EH (cell line): ENCODE measurements around the gene RCBTB2.
A peak's percentile ranks its signal among the peaks of the same experiment; 100 is the strongest.

ENCODE experiments used
- DNase-seq: peaks from one replicate; pipeline ENCODE4 v3.0.0-alpha.2; 2015; ENCODE audit warnings: low read depth

RCBTB2 gene

DNA sequence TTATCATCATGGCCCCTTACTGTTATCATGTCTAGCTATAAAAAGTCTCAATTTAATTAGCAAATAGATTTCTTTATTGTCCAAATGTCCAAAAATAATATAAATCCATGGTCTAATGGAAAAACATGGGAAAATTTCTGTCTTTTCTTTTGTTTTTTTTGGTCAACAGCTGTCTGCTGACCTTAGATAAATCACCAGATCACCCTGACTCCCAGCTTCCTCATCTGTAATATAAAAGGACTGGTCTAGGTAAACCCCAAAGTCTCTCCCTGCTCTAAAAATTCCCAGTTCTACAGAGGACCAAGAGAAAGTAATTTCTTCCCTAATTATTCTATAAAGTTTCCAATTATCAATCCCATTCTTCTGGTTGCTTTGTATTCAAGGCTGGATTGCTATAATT, 30.7 kb upstream of the RCBTB2 start:
- no peak for DNase-seq

DNA sequence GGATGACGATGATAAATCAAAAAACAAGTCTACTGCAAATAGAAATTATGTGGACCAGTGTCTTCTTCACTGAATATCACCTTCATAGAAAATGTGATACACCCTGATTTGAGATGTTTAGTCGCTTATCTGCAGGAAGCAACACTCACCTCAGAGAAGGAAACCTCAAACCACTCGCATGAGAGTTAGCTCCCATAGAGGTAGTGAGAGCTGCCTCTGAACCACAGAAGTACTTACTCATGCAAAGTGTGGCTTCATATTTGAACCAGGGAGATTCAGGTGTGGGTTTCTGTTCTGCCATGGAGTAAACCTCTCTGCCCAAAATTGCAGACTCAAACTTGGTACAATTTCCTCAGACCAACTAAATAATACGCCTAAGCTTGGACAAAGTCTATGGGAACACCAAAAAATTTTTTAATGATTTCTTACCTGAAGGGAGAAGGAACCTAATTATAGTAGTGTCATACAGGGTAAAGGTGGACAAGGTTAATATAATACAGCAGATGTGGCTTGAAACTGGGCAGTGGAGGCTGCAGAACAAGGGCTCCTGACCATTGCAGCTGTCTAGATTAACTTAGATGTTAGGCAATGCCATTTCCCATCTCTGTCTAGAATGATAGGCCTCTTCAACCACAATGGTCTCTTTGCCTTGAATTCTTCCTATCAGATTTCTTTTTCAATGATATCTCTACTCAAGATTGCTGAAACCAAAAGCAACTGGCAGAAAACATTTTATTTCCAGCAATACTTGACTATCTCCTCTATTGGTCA, 29.6 kb upstream of the RCBTB2 start:
- DNase-seq: no peak

DNA sequence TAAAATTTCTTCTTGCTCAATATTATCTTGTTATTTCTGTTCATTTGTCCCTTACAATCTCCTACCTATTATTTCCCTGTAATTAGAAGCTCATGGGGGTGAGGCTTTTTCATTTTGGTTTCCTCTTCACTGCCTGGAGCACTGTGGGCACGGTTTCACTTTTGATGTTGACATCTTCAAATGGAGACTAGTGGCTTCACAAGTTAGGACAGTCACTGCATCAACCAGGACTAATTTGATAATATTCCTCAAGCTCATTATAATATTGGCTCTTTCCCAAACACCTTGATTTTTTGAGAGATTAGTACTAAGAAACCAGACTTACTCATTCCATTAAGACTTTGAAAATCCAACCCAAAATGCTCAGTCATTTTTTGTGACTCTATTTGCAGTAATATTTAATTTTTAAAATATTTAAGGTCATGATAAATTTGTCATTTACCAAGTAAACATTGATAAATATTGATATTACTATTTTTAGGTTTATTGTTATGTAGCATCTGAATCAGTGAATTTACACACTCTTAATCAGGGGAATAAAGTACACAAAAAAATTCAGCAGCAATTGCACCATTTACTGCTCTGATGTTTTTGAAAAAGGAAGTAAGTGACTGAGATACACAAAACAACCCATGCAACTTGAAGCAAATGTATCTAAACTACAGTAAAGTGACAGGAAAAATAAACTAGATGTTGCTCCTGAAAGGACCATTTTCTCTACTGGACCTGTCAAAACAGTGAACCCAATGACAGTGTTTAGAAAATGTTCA, 28.8 kb upstream of the RCBTB2 start:
- DNase-seq: no peak

DNA sequence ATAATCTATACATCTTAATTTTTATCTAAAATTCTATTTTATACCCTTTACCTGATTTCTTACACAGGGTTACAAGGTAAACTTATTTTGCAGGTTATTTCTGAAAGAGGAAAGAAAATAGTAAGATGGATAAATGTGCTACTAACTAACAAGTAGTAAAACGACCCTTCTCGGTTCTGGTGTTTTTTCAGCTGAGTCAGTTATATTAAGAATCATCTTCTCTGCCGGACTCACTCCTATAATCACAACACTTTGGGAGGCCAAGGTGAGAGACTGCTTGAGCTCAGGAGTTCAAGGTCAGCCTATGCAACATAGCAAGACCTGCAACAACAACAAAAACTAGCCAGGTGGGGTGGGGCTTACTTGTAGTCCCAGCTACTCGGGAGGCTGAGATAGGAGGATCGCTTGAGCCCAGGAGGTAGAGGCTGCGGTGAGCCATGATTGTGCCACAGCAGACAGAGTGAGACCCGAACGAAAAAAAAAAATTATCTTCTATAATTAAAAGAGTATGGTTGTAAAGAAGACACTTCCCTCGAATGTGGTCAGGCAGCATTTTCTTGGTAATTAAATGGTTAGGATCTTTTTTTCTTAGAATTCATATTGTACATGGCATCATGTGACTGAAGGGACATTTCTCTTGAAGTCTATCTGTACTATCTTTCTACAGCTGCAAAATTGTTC, 27.9 kb upstream of the RCBTB2 start:
- no peak for DNase-seq

DNA sequence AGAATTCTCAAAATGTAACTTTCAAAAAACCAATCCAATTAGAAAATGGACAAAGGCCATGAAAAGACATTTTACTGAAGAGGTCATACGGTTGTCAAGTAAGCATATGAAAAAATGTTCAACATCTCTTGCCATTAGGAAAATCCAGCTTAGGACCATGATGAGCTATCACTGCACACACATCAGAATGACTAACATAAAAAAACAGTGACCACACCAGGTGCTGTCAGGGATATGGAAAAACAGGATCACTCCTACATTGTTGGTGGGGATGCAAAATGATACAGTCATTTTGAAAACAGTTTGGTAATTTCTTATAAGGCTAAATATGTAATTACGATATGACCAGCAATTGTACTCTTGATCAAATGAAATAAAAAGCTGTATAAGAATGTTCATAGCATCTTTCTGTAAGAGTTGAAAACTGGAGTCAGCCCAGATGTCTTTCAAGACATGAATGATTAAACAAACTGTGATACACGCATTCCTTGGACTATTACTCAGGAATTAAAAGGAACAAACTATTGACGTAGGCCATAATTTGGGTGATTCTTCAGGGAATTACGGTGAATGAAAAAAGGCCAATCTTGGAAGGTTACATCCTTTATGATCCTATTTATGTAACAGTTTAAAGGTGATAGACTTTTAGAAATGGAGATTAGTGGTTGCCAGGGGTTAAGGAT, 26.9 kb upstream of the RCBTB2 start:
- DNase-seq: peak; percentile 66

DNA sequence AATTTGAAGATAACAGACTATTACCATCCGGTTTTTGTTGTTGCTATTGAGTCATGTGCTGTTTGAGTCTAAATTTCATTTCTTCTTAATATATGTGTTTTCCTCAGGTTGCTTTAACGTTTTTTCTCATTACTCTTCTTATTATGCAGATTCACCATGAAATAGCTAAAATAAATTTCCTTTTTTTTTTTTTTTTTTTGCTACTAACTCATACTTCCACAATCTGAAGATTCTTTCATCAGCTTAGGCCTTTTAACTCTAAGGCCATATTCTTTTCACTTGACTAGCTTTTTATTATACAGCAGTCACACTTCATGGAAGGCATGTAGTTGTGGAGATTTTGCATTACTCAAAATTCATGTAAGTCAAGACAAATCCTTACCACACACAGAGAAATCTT, 23.9 kb upstream of the RCBTB2 start:
- no peak for DNase-seq

DNA sequence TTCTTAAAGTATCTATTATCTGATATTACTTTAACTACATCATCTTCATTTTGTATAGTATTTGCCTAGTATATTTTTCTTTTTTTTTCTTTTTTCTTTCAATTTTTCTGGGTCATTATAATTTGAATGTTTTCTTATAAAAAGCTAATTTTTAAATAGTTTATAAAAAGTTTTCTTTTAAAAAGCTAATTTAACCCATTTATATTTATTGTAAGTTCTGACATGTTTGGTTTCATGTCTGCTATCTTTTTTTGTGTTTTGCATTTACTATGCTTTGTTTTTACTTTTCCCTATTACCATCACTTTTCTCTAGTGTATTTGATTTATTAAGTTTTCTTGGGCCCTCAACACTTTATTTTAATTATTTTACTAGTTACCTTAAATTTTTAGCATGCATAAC, 22.6 kb upstream of the RCBTB2 start:
- DNase-seq: no peak

DNA sequence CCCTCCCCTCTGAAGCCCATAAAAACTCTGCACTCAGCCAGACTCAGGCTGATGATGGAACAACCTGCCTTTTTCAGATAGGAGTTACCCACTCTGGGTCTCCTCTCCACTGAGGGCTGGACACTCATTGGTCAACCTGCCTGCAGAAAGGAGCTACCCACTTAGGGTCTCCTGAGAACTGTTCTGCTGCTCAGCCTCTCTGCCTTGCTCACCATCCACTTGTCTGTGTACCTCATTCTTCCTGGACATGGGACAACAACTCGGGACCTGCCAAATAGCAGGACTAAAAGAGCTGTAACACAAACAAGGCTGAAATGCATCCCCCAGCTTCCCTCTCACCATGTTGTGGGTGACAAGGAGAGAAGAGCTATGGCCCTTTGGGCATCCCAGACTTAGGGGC, 18.4 kb upstream of the RCBTB2 start:
- no peak for DNase-seq

DNA sequence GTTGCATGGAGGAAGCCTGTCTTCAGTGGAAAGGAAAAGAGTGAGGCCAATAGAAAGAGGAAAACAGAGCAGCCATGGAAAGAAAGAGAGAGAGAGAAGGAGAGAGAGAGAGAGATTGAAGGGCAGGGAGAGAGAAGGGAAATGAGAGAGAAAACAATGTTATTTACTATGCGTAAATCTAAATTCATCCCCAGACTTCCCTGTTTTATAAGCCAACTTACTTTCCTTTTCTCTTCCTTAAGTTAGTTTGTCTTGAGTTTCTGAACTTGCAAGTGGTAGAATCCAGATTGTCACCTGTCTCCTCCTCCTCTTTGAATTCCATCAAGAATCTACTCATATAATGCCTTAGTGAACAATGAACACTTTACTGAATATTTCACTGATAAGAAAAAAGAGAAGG, 16.8 kb upstream of the RCBTB2 start:
- DNase-seq: no peak

DNA sequence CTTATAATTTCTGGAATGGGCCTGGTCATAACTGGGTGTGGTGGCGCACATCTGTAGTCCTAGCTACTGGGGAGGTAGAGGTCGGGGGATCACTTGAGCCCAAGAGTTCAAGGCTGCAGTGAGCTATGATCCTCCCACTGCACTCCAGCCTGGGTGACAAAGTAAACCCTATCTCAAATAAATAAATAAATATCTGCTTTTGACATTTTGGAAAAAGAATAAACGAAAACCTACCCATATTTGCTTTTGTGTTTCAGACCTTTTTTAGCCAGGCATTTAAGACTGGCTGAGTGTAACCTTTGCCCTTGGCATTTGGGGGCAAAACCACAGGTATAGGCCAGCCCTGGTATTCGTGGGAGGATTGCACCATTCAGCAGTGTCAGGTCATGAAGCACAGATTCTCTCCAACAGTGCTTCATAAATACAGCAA, 14.8 kb upstream of the RCBTB2 start:
- DNase-seq: no peak

DNA sequence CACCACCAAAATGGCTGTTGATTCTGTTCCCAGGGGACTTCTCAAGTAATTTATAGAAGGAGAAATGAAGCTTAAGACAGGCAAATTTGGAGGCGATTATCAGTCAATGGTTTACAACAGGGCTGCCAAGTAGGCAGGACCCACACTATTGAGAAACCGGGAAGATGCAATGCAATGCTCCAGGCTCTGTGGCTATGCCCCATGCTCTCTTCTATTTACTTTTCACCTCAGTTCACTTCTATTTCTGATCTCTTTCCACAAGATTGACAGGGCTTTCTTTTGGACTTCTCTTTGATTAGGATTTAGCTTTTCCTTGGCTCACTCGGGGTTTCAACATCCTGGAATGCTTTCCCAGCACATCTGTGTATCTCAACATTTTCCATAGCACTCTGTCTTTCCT, 12.7 kb upstream of the RCBTB2 start:
- DNase-seq: no peak

DNA sequence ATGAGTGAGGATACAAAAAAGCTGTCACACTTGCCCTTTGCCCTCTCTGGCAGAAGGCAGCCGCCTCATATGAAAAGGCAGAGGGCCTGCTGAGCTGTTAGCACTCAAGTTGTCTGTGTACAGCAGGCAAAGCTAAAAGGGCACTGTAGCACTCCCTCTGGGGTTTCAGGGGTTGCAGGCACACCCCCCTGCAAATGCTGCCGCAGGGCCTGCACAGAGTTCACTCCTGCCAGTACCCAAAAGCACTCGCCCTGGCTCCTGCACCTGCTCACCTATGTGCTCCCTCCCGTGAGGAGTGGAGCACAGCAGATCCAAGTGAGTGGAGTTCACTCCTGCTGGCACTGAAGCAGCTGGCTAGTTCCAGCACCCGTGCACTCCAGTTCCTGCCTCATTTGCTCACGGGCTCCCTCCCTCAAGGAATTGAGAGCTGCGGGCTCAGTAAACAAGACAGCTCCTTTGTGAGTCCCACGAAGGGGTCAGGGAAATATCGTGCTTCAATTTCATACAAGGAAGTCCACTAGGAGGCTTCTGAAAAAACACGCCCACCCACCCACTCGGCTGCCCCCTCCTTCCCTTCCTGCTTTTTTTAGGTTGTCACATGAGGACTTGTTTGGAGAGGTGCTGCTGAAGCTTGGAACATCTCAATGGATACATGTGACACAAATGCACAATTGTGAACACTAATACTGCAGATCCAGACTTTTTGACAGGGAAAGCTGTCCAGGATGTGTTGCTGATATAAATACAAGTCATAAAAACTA, 9.9 kb upstream of the RCBTB2 start:
- peak; percentile 14 for DNase-seq

DNA sequence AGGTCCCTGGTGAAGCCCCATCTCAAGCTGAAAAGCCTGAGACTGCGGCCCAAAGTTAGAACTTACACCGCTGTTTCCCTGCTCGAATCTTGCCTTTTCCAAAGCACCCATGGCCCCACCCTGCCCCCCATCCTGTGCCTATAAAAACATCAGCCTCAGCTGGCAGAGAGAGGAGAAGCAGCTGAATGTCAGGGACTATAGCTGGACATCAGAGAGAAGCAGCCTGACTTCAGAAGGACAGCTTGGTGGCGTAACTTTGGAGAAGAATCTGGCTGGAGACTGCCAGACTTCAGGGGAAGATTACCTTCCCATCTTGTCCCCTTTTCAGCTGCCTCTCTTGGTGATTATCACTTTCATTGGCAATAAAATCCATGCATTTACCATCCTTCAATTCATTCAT, 9.3 kb upstream of the RCBTB2 start:
- no peak for DNase-seq

DNA sequence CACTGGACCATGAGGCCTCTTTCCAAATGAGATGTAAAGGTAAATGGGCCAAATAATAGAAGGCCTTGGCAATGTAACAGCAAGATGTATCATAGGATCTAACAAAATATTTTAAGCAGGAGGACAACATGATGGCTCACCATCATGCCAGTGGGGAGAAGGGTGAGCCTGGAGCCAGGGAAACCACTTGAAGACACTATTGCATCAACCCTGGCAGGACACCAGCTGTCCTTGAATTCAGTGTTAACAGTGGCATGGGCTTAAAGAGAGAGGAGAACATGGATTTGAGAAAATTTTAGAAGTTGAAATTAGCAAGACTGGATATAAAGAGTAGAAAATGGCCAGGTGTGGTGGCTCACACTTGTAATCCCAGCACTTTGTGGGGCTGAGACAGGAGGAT, 6.7 kb upstream of the RCBTB2 start:
- DNase-seq: no peak

DNA sequence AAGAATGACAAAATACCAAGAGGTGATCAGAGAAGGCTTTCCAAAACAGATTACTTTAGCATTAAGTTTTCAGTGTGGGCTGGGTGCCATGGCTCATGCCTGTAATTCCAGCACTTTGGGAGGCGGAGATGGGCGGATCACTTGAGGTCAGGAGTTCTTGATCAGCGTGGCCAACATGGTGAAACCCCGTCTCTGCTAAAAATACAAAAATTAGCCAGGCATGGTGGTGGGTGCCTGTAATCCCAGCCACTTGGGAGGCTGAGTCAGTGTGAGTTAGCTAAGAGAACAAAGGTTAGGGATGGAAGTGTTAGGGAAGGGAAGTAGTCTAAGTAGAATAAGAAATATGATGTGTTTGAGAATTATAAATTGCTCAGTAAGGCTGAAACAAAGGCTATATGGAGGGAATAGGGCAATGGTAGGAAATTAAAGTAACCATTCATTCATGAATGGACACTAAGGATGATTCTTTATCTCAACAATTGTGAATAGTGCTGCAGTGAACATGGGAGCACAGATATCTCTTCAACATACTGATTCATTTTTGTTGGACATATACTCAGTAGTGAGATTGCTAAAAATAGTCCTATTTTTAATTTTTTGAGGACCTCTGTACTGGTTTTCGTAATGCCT, 3.9 kb upstream of the RCBTB2 start:
- DNase-seq: peak; percentile 7

DNA sequence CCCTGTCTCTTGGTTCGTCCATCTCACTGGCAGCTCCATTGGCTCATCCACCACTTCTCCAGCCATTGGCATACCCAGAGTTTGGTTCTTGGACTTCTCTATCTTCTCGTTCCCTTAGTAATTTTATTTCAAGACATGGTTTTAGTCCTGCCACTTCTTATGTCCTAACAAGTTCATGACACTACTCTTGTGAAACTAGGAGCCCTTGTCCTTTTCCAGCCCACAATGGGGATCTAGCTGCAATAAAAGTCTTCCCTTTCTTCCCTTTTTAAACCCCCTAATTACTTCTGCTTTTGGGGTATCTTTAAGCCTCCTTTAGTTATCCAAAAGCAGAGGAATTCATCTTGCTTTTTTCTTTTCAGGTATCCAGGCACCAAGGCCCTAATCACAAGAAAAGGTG, 2.9 kb upstream of the RCBTB2 start:
- DNase-seq: no peak

DNA sequence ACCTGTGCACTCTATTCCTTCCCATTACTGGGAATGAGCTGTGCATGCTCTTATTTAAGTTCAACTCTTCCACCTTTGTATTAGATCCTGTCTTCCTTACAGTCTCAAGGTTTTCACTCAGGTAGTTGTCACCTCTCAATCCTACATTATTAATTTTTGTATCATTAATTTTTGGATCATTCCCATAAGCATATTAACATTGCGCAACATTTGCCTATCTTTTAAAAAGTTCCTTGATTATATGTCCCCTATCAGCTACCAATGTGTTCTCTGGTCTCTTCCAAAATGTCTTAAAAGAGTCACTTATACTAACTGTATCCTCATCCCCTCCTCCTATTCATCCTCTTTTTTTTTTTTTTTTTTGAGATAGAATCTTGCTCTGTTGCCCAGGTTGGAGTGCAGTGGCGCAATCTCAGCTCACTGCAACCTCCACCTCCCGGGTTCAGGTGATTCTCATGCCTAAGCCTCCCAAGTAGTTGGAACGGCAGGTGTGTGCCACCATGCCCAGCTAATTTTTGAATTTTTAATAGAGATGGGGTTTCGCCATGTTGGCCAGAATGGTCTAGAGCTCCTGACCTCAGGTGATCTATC, 2.1 kb upstream of the RCBTB2 start:
- DNase-seq: no peak

DNA sequence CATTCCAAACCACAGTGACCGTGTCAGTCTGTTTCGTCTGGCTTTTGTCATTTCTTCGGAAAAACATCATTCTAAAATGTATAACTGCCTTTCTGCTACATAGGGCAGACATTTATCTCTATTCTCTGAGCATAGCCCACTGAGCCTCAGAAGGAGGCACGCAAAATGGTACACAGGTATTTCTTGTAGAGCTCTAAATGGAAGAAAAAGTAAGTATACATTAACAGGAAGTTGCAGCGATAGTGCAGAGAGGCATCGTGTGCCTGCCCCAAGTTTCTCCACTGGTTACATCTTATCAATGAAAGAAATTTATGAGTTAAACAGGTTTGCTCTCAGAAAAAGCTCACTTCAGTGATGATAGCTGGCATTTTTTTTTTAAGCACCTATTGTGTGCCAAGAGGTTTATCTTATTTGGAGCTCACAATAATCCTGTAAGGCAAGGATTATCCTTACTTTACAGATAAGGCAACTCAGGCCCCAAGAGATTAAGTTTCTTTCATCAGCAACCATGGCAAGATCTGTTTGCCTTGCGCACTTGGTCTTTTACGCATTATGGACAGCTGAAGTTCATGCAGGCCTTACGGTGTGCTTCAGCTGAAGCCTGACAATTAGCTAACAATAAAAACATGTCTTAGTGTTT, 1.2 kb upstream of the RCBTB2 start:
- no peak for DNase-seq

DNA sequence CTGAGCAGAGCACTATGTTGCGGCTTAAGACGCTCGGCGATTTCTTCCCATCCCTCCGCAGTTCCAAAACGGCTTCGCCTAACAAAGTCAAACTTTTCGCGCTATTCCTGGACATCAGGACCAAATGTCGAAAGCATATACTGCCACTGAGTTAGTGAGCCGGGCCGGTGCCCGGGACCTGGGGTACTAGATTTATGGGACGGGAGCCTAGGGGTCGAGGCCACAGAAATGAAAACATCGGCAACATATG, 699 bp downstream of the RCBTB2 start:
- DNase-seq: peak; percentile 58

DNA sequence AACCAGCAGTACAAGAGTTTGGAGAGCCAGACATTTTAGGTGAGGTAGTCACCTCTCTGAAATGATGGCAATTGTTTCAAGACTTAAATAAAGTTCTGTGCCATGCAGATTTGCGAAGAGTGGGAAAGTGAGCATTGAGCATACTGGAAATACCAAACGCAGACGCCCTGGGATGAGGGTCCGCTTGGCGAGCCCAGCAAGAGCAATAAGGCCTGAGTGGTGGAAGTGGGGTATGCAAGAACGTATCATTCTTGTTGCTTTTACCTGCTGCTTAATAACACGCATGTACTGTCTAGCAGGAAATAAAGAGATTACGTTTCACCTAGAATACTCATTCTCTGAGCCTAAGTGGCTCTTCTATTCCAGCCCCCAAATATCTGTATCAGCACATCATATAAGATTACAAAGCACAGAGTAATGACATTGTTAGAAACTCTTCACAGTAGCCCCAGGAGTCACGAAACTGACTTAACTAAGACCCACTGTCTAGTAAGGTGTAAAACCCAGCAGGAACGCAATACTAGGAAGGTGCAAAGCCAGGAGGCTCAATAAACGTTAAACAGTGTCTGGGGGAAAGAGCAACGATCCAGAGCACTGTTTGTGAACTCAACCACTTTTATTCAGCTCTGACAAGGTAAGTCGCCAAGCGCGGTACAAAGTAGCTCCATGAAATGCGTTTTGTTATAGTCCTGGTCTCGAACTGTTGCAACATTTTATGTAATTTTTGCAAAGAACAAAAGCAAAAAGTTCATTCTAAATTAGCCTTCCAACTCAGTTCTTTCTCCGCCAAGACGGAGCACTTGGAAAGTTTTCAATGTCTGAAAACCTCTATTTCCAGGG, 1.2 kb downstream of the RCBTB2 start:
- no peak for DNase-seq
